Umbilical cord (tissue), 2 donors: ENCODE data around the gene TM2D3. TPM values are rescaled to one million over a fixed set of nuclear protein-coding genes. Genes with fewer than 3 reads are reported as not detected.

Source experiments
- DNase-seq: peaks from one replicate; pipeline ENCODE4 v3.0.0-alpha.2; 2015; ENCODE audit warnings: low spot score
- total RNA-seq: library from RNA; depleted of rRNA; stranded (reverse); fragments of >200 nt; gene quantifications from one replicate; pipeline ENCODE4 v1.2.3, GENCODE V29; 2014; ENCODE audit warnings: low replicate concordance; ENCODE audit not compliant: insufficient read depth

TM2D3 gene
- total RNA-seq, 1 donor from 2014 or later = 74.2 TPM

DNA sequence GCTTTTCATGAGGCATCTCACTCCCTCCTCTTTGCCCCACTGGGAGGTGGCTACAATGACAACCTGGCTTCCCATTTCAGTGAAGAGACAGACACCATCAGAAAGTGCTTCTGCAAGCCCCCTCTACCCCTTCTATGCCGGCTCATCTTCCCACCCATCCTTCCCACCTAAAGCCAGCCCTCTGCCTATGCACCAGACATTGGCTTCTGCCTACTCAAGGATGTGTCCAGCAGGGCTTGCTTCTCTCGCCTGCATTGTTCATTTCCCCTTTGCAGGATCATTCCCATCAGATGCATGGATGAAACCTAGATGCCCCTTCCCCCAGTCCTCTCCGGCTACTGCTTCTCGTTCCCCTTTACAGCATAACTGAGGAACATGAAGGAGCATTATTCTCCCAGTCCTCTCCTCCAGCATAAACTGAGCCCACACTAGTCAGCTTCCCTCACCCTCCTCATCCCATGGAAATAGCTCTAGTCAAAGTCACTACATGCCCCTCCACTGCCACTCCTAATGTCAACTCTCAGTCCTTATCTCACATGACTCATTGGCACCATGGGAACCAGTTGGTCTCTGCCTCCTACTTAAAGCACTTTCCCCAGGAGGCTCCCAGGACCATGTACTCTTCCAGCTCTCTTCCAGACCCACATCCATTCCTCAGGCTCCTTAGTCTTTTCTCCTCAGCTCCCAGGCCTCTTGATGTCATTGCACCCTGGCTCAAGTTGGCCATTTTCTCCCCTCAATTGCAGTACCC lies 47.9 kb downstream of the TM2D3 start:
- DNase-seq = no peak

DNA sequence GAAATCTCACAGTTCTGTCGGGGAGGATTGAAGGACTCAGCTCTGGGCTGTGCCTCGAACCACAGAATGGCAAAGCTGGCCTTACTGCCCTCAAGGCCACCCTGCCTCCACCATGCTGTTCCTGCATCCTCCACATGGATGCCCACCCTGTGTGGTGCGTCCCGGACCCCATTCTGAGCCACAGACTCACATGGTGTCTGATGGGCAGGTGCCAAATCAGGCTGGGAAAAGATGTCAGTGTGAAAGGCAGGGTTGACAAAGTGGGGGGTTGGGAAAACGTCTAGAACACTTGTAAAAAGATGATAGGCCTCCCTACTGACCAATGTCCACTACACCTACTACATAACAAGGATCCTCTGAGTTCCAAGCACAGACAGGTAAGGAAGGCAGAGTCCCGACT lies 49.4 kb downstream of the TM2D3 start:
- DNase-seq = no peak

DNA sequence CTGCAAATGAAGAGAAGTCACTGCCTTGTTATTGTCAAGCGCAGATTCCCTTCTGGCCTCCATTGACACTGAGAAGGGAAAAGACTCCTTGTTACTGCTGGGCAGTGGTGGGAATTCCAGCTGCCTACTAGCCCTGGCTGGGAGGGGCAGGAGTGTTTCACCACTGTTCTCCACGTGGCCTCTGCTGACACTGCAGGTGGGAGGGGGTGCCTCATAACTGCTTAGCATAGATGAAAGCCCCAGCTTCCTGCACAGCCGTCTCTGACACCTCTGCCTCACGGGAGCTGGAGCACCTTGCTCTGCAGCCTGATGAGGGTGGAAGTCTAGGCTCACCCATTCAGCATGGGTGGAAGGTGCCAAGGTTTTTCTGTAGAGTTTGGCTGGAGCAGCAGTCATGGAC lies 52.1 kb downstream of the TM2D3 start:
- no peak for DNase-seq

DNA sequence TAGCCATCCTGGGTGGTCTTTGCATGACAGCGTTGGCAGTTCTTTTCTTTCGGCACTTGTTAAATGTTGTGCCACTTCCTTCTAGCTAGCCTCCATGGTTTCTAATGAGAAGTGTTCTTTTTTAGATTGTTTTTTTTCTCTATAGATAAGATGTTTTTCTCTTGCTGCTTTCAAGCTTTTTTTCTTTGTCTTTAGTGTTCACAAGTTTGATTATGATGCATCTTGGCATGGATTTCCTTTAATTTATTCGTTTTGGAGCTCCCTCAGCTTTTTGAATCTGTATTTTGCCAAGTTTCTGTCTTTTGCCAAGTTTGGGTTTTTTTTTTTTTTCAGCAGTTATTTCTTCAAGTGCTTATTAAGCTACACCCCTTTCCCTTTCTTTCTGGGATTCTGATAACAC lies 53.1 kb downstream of the TM2D3 start:
- DNase-seq = no peak

DNA sequence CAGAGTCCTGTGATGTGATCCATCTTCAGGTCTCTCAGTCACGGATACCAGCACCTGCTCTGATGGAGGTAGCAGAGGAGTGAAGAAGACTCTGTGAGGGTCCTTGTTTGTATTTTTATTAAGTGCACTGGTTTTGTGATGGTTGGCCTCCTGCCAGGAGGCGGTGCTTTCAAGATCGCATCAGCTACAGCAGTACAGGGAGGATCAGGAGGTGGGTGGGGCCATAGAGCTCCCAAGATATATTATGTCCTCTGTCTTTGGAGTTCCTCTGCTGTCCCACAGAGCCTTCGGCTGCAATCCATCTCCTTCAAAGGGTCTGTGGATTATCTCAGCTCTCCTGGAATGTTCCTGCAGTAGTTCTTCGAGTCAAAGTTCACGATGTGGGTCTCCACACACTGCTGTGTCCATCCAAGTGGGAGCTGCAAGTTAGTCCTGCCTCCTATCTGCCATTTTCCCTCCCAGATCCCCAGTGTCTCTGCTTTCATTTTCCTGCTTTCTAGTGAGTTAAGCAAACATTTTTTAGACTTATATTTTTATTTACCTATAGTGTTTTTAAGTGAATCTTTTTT lies 54.7 kb downstream of the TM2D3 start:
- no peak for DNase-seq

DNA sequence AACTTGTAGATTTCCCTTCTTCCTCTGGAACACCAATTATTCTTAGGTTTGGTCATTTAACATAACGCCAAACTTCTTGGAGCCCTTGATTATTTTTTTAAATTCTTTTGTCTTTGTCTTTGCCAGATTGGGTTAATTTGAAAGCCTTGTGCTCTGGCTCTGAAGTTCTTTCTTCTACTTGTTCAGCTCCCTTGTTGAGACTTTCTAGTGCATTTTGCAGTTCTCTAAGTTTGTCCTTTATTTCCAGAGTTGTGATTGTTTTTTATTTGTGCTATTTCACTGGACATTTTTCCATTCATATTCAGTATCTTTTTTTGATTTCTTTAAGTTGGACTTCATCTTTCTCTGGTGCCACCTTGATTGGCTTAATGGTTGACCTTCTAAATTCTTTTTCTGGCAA lies 55.5 kb downstream of the TM2D3 start:
- DNase-seq = no peak

Other genes starting within 250 kb of the TM2D3 start
- gene PCSK6, start 162.7 kb downstream of the TM2D3 start, total RNA-seq = 22.6 TPM
- gene TARS3, start 72.1 kb upstream of the TM2D3 start, total RNA-seq = 15.9 TPM
- gene OR4F6, start 151.1 kb upstream of the TM2D3 start, total RNA-seq = 2.9 TPM
- gene OR4F15, start 159.8 kb upstream of the TM2D3 start, total RNA-seq = 2.9 TPM